GM19395 (cell line): ENCODE measurements around the gene P4HA2.
A peak's percentile ranks its signal among the peaks of the same experiment; 100 is the strongest.

Experiments used
- ATAC-seq: cut with Tn5 transposase; IDR thresholded peaks from one replicate; pipeline ENCODE4 v1.9.1; 2021; ENCODE audit warnings: mild to moderate bottlenecking, moderate library complexity; ENCODE audit not compliant: unreplicated experiment

The P4HA2 gene

DNA sequence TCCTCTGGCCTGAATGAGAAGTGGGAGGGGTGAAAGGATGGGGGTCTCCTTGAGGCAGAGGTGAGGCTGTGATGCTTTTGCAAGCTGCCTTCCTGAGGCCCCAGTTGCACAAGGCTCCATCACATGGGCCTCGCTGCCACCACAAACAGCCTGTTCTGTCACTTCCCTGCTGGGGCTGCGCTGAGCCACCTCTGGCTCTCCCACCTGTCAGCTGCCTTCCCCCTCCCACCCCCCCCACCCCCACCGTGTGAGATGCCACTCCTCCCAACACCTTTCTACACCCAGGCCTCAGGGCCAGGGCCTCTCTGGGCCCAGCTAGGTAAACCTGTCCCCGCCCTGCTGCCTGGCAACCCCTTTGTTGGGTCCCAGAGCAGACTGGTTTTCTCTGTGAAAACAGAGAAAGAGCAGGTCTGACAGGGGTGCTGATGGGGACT, 25.4 kb upstream of the P4HA2 start:
- no peak for ATAC-seq

DNA sequence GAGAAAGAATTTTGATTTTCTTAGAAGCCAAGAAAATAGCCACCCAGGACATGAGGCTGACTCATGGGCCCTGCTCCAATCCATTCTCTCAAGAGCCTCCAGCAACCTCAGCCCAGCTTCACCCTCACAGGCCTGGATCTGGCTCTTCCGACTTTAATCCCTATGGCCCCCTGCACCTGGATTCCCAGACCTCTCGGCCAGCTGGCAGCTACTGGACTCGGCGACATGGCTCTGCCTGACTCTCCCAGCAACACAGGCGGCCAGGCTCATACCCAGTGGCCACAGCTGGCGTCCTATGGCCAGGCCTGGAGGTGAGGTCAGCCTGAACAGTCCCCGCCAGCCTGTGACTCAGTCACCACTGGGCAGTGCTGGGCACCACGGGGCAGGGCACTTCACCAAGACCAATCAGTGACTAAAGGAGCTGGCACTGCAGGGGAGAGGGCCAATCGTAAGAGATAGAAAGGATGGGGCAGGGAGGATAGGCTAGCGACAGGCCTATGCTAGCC, 23.6 kb upstream of the P4HA2 start:
- no peak for ATAC-seq

DNA sequence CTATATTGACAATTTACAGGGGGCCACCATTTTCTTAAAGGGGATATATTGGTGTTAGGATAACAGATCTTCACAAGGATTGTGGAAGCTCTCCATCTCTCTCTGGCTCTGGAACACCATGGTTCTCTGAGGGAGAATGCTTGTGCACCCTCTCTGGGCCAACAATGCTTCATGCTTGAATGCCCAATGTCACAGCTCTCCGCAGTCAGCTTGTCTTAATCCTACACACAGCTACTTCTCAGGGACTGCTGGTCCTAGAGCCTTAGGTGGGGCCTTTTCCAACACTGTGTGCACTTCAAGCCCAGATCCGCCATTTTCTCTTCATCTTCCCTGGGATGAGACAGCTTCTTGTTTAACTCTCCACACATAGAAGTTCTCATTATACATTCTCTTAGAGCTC, 22.9 kb upstream of the P4HA2 start:
- ATAC-seq, result no peak

DNA sequence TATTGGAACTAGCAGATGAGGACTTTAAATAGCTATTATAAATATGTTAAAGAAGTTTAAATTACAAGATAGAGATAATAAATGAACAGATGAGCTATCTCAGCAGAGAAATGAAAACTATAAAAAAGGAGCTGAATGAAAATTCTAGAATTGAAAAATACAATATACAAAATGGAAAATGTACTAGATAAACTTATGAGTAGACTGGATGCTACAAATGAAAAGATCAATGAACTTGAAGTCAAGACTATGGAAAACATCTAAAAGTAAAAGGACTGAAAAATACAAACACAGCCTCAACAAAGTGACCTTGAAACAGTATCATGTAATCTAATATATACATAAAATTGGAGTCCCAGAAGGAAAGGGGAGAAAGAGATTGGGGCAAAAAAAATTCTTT, 19.2 kb upstream of the P4HA2 start:
- ATAC-seq, result no peak

DNA sequence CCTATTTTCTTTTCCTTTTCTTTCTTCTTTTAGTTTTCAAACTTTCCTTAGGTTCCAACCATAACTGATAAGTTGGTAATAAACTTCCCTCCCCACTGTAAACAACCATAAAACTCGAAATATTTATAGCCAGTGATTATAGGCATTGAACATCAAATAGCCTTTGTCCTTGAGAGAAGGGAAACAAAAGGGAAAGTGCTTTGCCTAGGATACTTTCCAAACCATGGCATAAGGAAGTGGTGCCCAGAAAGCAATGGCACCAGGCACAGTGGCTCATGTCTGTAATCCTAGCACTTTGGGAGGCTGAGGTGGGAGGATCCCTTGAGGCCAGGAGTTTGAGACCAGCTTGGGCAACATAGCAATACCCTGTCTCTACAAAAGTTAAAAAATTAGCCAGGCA, 17.9 kb upstream of the P4HA2 start:
- no peak for ATAC-seq

DNA sequence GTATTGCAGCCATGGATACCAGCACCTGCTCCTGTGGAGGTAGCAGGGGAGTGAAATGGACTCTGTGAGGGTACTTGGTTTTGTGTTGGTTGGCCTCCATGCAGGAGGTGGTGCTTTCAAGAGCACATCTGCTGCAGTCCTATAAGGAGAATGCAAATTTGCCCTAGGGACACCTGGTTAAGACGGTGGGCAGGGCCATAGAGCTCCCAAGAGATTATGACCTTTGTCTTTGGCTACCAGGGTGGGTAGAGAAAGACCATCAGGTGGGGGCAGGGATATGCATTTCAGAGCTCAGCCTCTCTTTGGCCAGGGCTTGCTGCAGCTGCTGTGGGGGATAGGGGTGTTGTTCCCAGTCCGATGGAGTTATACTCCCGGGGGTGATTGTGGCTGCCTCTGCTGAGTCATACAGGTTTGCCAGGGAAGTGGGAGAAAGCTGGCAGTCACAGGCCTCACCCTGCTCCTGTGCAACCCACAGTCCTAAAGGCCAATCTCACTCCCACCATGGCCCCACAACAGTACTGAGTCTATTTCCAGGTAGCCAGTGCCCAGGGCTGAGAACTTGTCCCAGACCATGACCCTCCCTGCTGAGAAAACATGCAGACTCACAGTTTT, 15.8 kb upstream of the P4HA2 start:
- no peak for ATAC-seq

DNA sequence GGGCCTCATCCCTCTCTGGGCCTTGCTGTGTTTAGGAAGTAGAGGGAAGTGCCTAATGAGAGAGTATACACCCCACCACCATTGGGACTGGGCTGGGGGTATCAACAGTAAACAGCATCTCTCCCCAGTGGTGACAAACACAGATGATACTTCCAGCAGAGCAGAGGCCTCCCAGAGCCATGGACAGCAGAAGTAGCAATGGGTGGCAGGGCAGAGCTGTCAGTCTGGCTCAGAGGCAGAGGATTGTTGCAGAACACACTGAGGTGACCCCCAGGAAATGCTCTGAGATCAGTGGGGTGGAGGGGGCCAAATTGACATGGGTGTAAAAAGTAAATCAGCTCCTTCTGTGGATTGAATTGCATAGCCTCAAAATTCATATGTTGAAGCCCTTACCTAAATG, 12.1 kb upstream of the P4HA2 start:
- no peak for ATAC-seq

DNA sequence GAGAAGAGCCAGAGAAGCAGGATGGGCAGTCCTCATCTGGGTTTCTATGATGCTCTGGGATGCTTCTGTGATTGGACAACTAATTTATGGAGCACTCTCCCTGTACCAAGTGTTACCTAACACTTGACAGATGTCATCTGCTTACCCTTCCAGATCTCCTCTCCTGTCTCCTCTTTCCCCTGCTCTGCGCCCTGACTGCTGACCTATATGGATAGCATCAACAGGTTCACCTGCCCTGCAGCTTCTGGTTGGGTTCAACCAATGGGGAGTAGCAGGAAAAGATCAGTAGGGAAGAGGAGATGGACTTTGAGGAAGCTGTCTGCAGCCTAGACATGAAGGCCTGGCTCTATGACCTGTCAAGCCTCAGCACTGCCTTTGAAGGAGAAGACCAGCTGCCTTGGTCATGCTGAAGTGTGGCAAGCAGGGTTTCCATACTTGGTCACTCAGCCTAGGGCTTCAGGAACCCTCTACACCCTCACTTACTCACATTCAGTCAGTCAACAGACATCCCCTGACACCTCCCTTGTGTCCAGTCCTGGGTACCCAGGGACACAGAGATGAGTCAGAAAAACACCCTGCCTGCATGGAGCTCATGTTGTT, 11.3 kb upstream of the P4HA2 start:
- no peak for ATAC-seq

DNA sequence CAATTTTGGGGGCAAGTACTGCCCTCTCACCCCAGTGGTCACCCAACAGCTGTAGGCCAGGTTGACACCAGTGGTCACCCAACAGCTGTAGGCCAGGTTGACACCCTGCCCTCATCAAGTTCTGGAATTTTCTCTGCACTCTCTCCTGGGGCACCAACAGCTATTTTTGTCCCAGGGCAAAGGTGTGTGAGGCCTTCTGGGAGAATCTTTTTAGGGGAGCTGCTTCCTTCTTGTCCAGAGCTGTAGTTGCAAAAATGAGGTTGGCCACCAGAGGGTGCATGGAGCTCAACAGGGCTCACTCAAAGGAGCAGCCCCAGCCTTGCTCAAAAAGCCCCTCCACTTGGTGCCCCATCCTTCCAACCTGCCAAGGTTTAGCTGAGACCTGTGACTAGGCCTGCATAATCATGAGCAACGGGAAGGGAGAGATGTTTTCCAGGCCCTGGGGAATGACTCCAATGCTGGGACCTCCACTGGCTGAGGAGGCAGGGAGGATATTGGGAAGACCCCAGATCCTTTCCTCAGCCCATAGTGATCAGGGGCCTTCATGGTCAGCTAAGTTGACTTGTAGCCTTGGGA, 10.6 kb upstream of the P4HA2 start:
- ATAC-seq, result peak; percentile 75

DNA sequence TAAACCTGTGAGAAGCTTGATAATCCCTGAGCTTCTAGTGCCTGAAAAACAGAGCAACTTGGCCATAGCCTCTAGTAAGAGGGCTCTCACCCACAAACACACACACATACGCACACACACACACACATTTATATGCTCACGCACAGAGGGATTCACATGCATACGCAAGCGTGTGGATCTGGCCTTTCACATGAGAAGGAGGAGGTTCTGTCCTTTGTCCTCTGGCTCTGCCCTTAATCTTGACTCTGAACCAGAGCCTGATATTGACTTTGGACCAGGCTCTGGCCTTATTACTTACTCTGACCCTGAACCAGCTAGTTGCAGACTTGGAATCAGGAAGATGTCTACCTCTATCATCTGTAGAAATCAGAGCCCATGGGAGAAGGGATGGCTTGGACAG, 10.0 kb upstream of the P4HA2 start:
- no peak for ATAC-seq

DNA sequence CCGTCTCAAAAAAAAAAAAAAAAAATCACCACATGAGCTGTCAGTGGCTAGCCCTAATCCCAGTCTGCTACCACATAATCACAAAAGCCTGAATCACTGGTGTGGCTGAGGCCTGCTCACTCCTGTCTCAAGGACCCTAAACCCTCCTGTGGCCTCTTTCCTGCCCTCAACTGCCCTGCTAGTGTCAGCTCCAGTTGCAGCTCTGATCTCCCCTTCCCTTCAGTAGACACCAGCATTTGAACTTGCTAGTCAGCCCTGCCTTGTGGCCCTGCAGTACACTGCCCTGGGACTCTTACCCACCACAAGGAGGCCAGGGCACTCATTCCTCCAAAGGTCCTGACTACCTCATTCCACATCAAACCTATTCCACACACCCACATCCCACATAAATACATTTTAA, 9.5 kb upstream of the P4HA2 start:
- ATAC-seq, result no peak

DNA sequence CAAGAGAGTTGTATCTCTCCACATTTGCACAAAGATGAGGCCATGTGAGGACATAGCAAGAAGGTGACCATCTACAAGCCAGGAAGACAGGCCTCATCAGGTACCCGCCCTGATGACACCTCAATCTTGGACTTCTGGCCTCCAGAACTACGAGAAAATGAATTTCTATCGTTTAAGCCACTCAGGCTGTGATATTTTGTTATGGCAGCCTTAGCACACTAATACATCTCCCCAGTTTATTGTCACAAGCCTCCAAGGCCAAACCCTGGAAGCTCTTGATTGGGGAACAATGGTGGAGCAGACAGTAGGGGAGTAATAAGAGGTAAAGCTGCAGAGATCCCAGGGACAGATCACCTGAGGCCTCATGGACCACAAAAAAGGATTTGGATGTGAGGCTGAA, 7.7 kb upstream of the P4HA2 start:
- no peak for ATAC-seq

DNA sequence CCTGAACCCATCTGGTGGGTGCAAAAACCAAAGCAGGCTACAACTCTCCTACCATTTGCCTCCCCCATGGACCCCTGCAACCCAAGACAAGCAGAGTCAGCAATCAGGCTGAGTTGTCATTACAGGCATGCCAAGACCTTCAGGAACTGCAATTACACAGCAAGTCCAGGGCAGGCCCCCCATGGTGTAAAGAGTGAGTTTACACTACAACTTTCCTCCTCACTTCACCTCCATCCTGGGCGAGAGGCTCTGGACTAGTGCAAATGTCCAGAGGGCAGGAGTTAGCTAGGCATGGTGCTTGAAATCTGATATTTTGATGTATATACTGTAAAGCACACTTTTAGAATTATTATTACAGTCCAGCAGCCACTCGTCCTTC, 7.0 kb upstream of the P4HA2 start:
- ATAC-seq, result no peak

DNA sequence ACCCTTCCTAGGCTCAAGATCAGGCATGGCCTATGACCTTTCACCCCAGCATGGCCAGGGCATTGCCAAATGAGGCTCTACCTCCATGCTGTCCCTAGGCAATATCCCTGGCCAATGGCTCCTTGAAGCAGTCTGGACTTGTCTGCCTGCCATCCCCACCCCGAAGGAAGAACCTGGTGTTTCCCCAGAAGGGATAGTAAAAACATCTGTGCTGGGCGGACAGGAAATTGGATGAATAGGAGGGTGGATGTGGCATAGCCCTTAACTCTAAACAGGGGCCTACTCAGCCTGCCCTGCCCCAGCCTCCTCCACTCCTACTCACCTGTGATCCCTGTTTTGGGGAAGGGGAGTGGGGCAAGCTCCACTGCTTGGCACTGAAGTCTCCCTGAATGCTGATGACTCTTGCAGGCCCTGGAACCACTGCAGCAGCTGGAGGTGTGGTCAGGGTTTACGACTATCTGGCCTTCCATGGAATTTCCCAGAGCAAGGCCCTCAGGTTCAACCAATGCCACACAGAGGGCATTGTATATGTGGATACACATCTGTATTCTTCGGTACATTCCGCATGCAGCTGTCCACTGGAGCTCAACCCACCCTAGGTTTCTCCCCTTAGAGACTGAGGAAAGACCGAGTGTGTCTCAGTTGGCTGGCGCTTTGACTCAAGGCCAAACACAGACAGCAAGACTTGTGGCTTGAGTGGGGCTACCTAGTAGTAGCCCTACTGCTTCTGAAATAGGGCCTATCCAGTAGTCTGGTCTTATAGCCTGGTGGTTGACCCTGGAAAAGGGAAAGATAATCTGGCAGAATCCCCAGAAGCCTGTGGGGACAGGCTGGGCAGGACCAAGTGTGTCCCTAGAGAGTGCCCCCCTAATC, 6.4 kb upstream of the P4HA2 start:
- no peak for ATAC-seq

DNA sequence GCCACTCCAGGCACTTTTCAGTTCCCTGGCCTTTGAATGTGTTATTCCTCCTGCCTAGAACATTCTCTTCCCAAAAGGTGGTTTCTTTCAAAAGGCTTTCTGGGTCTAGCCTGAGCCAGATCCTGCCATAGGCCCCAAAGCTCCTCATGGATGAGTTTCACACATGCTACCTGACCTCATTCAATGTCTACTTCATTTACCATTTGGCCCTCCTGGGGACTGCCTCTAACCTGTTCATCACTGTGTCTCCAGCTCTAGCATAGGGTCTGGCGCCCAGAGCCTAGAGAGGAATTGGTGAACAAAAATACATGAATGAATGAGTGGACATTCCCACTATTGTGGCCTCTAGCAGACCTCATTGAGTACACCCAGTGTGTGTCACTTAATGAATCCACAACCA, 5.4 kb upstream of the P4HA2 start:
- ATAC-seq, result no peak

DNA sequence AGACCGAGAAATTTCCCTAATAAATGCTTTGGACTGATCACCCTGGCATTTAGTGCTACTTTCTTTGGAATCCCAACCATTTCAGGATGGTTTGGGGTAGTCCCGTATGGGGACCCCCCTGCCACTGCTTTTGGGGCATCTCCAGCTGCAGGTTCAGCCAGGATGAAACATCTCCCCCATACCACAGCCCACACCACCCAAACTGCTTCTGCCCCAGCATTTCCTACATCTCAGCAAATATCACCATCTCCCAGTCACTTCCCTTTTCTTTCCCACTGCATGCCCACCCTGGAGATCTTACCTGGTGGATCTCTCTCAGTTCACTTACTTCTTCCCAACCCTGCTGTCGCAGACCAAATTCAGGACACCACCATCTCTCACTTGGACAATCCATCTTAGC, 4.8 kb upstream of the P4HA2 start:
- ATAC-seq, result no peak

DNA sequence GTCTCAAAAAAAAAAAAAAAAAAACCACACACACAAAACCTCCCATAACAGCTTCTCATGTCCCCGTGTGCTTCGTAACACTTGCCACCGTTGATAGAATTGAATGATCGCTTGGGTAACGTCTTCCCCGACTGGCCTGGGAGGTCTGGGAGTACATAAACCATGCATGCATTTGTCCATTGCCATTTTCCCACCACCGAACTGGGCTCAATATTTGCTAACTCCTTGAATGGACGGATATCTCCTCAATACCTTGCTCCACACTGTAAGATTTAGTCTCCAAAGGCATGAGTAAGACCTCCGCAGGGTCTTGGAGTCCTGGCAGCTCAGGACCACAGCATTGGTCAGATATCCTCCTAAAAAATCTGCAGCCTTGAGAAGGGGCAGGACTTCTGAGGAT, 3.2 kb upstream of the P4HA2 start:
- no peak for ATAC-seq

DNA sequence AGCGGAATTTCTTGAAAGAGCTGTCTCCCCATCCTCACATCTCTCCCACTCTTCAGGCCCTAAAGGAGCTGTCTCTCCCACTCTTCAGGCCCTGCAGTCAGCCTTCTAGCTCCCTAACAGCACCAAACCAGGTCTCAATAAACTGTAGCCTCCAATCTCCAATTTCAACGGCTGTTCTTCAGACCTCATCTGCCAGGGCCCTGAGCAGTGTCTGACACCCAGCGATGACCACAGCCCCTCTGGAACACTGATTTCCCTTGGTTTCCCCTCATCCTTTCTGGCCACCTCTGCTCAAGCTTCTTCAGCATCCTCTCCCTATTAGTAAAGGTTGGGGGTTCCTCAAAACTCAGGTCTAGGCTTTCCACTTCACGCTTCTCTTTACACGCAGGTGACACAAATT, 1.6 kb upstream of the P4HA2 start:
- no peak for ATAC-seq

DNA sequence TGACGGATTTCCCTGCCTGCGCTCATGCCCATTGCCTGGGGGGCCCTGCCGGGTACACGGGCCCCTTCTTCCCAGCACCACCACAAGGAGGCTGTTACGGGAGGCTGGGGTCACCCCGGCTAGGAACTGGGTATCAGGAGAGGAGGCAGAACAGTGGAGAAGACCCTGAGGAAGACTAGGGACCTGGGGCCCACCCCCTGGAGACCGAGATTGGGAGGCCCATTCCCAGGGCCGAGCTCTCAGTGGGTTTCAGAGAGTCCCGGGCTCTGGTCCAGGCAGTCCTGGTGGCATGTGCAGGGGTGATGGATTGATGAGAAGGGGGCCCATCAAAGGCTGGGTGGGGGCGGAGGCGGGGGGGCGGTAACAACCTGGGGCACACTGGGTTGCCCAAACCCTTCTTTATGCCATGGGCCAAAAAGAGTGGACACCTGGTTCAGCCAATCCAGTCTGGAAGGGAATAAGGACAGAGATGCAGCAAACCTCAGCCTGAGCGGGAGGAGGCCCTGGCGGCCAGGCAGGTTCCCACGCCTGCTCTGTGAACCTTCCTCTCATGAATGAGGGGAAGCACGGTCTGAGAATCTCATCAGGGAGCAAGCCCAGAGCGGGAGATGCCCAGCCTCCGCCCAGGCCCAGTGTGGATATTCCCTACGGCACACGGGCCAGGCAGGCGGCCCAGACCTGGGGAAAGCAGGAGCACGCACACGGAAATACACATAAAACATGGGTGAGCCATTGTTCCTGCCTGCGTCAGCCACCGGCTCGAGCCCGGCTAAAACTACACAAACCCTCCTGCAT, 785 bp upstream of the P4HA2 start:
- no peak for ATAC-seq

DNA sequence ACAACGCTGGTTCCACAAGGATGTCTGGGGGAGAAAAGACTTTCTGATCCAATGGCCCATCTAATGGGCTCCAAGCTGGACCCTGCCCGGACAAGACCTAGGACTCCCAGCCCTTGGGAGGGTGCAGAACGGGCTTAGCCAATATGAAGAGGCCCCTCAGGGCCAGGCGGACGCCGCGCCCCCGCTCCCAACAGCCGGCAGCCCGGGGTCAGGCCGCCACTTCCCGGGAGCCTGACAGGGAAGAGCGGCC, 493 bp downstream of the P4HA2 start:
- ATAC-seq, result no peak

DNA sequence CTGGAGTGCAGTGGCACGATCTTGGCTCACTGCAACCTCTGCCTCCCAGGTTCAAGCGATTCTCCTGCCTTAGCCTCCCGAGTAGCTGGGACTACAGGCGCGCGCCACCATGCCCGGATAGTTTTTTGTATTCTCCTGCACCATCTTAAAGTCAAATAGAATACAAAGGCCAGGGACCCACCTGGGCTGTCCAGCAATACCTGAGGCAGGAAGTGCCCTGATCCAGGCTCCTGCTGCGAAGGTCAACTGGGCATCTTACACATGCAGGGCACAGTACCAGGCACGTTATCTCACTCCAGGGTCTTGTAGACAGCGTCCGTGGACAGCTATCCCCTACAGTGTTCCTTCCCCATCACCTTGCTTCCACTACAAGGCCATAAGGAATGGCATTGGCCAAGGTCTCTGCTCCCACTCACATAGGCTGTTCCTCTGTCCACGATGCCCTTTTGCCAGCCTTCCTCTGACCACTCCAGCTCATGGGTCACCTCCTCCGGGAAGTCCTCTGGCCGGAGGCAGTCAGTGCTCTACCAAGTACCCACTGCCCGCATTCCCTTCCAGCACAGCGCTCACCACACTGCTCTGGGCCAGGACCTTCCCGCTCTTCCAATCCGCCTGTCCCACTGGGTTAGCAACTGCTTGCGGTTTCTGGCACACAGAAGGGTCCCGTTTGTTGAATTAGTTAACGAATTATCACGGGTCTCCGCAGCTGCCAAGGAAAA, 978 bp downstream of the P4HA2 start:
- ATAC-seq, result no peak
